Right lobe of liver (tissue), 6 donors: ENCODE measurements around the gene RPL32. TPM values are rescaled to one million over a fixed set of nuclear protein-coding genes. Genes with fewer than 3 reads are reported as not detected.

Experiments used
- ATAC-seq, 4 donors: fragments of 200-7000 bp; cut with Tn5 transposase; one replicate each; pipeline ENCODE4 v1.9.1; 2020; ENCODE audit warnings: mild to moderate bottlenecking in 4 of 4, moderate library complexity in 4 of 4
- DNase-seq, 3 donors: peaks; one replicate each; pipeline ENCODE4 v3.0.0-alpha.2; 2020
- H3K27ac ChIP-seq, 3 donors: fragments of 200-600 bp; one replicate each; pipeline ENCODE4 v1.8.0; 2022
- H3K27me3 ChIP-seq, 2 donors: fragments of 200-600 bp; one replicate each; pipeline ENCODE4 v1.8.0; 2022
- H3K36me3 ChIP-seq, 4 donors: fragments of 200-600 bp; sonication (generic) in 1 of 4; one replicate each; pipeline versions ENCODE4 v1.5.1 to v1.8.0; 2017 to 2022; ENCODE audit warnings: control low read depth in 1 of 4
- H3K4me1 ChIP-seq, 4 donors: fragments of 200-600 bp; sonication (generic) in 1 of 4; one replicate each; pipeline versions ENCODE4 v1.5.1 to v1.8.0; 2017 to 2022; ENCODE audit warnings: control low read depth in 1 of 4
- H3K4me3 ChIP-seq, 3 donors: fragments of 200-600 bp; one replicate each; pipeline ENCODE4 v1.8.0; 2022
- H3K9me3 ChIP-seq, 4 donors: fragments of 200-600 bp; sonication (generic) in 1 of 4; one replicate each; pipeline versions ENCODE4 v1.5.1 to v1.8.0; 2017 to 2022; ENCODE audit warnings: control low read depth in 1 of 4
- POLR2A ChIP-seq: fragments of 450-650 bp; IDR thresholded peaks from one replicate; pipeline ENCODE4 v1.6.1; 2017; ENCODE audit warnings: antibody characterized with exemption, mild to moderate bottlenecking
- WGBS: methylation state at CpG from one replicate; pipeline ENCODE4 v1.1.6; 2018; ENCODE audit warnings: low coverage, low lambda C conversion rate; ENCODE audit not compliant: insufficient coverage; ENCODE audit errors: missing lambda C conversion rate; 5-methylcytosine and 5-hydroxymethylcytosine counted together
- intact Hi-C, 2 donors: fragments of 100-400 bp; cut with DNase I; formaldehyde crosslinking; loops; one replicate each; pipeline versions ENCODE4 v1.11.2 to v1.14.1; 2022
- total RNA-seq, 6 experiments: library from RNA; depleted of rRNA in 2 of 6; stranded (reverse); fragments of >200 nt in 2 of 6; fragmentation: NEBNext Ultra II Directional in 3 of 6; extraction: Animal tissue kit (Norgen Biotek cat#: 25700) in 3 of 6; gene quantifications; one replicate each; pipeline versions ENCODE4 v1.1.0 to v1.2.4, GENCODE V29; 2016 to 2023
- TF ChIP-seq, protein P1 (sequence below), 4 donors: fragments of 200-600 bp in 3 of 4; fragments of 450-650 bp in 1 of 4; IDR thresholded peaks; one replicate each; pipeline versions ENCODE4 v1.5.1 to v1.8.0; 2016 to 2022; ENCODE audit warnings: antibody characterized with exemption in 4 of 4, mild to moderate bottlenecking in 2 of 4
- donor health status: DM: no; HTN: yes; CAD: no.
- donor health status: DM: no; HTN: no; CAD: no.
- donor health status: DM: no; HTN: no; CAD: no.
- donor health status: DM: no; HTN: yes; CAD: no.
- donor health status: DM: no; HTN: yes; CAD: no.

Gene RPL32
- total RNA-seq, 6 experiments from 2014 or later = 322 to 555 (median 472) TPM

DNA sequence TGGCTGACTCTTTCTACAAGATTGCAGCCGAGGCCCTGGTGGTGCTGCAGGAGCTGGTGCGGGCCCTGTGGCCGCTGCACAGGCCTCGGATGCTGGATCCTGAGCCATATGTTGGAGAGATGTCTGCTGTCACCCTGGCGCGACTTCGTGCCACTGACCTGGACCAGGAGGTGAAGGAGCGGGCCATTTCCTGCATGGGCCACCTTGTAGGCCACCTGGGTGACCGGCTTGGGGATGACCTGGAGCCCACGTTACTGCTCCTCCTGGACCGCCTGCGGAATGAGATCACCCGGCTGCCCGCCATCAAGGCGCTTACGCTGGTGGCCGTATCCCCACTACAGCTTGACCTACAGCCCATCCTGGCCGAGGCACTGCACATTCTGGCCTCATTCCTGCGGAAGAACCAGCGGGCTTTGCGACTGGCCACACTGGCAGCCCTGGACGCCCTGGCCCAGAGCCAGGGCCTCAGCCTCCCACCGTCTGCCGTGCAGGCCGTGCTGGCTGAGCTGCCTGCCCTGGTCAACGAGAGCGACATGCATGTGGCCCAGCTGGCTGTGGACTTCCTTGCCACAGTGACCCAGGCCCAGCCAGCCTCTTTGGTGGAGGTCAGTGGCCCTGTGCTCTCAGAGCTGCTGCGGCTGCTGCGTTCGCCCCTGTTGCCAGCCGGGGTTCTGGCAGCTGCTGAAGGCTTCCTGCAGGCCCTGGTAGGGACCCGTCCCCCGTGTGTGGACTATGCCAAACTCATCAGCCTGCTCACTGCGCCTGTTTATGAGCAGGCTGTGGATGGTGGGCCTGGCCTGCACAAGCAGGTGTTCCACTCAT is 24.6 kb downstream of the RPL32 start:
- TF ChIP-seq, protein P1, sequence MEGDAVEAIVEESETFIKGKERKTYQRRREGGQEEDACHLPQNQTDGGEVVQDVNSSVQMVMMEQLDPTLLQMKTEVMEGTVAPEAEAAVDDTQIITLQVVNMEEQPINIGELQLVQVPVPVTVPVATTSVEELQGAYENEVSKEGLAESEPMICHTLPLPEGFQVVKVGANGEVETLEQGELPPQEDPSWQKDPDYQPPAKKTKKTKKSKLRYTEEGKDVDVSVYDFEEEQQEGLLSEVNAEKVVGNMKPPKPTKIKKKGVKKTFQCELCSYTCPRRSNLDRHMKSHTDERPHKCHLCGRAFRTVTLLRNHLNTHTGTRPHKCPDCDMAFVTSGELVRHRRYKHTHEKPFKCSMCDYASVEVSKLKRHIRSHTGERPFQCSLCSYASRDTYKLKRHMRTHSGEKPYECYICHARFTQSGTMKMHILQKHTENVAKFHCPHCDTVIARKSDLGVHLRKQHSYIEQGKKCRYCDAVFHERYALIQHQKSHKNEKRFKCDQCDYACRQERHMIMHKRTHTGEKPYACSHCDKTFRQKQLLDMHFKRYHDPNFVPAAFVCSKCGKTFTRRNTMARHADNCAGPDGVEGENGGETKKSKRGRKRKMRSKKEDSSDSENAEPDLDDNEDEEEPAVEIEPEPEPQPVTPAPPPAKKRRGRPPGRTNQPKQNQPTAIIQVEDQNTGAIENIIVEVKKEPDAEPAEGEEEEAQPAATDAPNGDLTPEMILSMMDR (IDR thresholded peaks at IDR 0.05) = no peak
- TF ChIP-seq POLR2A = no peak
- intact Hi-C loops = no loop called here
- ATAC-seq = no peak

DNA sequence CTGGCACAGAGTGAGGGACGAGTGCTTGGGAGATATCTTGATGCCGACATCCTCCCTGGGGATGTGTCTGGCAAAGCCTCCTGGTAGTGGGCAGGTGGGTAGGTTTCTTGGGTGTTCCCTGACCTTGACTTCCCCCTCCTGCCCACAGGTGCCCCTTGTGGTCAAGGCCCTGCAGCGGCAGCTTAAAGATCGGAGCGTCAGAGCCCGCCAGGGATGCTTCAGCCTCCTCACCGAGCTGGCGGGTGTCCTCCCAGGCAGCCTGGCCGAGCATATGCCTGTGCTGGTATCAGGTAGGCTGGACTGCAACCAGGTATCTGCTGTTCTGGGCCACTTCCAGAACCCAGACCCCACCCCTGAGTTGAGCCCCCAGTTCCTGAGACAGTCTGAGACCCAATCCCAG is 25.6 kb downstream of the RPL32 start:
- DNase-seq (no peak), ATAC-seq (no peak)
- H3K27ac ChIP-seq = no peak overlapping the region
- TF ChIP-seq, protein P1 (IDR thresholded peaks at IDR 0.05) = no peak
- TF ChIP-seq POLR2A = no peak
- no peaks in the 10 kb centered on the region for H3K27me3 ChIP-seq
- intact Hi-C loops = no loop called here
- H3K36me3 ChIP-seq = no peaks in the 10 kb centered on the region
- no CpG with 5 or more reads among the region's 9 CpGs for WGBS
- H3K9me3 ChIP-seq = no peaks in the 10 kb centered on the region
- no peaks in the 10 kb centered on the region for H3K4me1 ChIP-seq
- no peak overlapping the region for H3K4me3 ChIP-seq

More for the DNA sequence above, 24.6 kb downstream of the RPL32 start:
- H3K27ac ChIP-seq = no peak overlapping the region
- no peak for DNase-seq
- H3K9me3 ChIP-seq = no peaks in the 10 kb centered on the region
- no peak overlapping the region for H3K4me3 ChIP-seq
- WGBS = 100% methylated on average over 1 of the region's 34 CpGs
- H3K27me3 ChIP-seq = no peaks in the 10 kb centered on the region
- H3K36me3 ChIP-seq = no peaks in the 10 kb centered on the region
- H3K4me1 ChIP-seq = no peaks in the 10 kb centered on the region

DNA sequence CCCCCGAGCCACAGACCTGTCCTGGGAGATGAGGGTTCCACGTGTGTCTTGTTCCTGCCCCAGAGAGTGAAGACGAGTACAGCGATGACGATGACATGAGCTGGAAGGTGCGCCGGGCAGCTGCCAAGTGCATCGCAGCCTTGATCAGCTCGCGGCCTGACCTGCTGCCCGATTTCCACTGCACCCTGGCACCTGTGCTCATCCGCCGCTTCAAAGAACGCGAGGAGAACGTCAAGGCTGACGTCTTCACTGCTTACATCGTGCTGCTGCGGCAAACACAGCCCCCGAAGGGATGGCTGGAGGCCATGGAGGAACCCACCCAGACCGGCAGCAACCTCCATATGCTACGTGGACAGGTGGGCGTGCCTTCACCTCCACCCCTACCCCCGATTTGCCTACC is 26.3 kb downstream of the RPL32 start:
- no peak overlapping the region for H3K4me3 ChIP-seq
- TF ChIP-seq, protein P1 (IDR thresholded peaks at IDR 0.05) = no peak
- no peak for TF ChIP-seq POLR2A
- no peaks in the 10 kb centered on the region for H3K27me3 ChIP-seq
- DNase-seq = no peak
- H3K27ac ChIP-seq = no peak overlapping the region
- no peaks in the 10 kb centered on the region for H3K36me3 ChIP-seq
- no peaks in the 10 kb centered on the region for H3K4me1 ChIP-seq
- H3K9me3 ChIP-seq = no peaks in the 10 kb centered on the region
- no peak for ATAC-seq
- WGBS = 100% methylated on average over 2 of the region's 24 CpGs
- intact Hi-C loops = no loop called here

DNA sequence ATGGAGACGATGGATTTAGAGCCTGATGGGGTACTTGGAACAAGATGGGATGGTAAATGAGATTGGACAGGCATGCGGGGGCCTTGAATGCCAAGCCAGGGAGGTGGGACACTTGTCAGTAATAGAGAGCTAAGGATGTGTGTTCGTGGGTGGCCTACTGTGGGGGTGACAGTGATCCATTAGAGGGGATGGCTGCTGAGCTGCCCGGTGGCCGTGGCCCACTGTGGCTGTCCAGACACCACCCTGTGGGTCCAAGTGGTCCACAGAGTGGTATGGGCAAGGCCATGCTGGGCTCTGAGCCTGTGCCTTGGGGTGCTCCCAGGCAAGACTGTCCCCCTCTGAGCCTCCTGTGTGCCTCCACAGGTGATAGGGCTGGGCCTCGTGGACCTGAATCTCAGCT is 27.4 kb downstream of the RPL32 start:
- no peak overlapping the region for H3K4me3 ChIP-seq
- no peaks in the 10 kb centered on the region for H3K27me3 ChIP-seq
- no peaks in the 10 kb centered on the region for H3K9me3 ChIP-seq
- H3K4me1 ChIP-seq = no peaks in the 10 kb centered on the region
- WGBS = 92% methylated on average over 2 of the region's 6 CpGs
- no peak overlapping the region for H3K27ac ChIP-seq
- no peak for ATAC-seq
- H3K36me3 ChIP-seq = no peaks in the 10 kb centered on the region
- DNase-seq = no peak
- intact Hi-C loops = no loop called here
- TF ChIP-seq POLR2A = no peak
- TF ChIP-seq, protein P1 (IDR thresholded peaks at IDR 0.05) = no peak
